Activated T-helper 9 cell treated with anti-CD3 and anti-CD28 coated beads, Interleukin-2, amount 50 U/mL, for 16 hours (primary cell): ENCODE data around the gene C9orf78.

Source experiments
- DNase-seq: peaks from one replicate; pipeline ENCODE4 v3.0.0-alpha.2; 2020; ENCODE audit warnings: low read depth

Gene C9orf78

GRCh38 chr9:129835128-129835859 is at the start of gene C9orf78, which contains the start of gene USP20:
TSS of gene C9orf78 (minus strand) at chr9:129835275. CDS start at chr9:129835221, 54 bp downstream.
TSS of gene USP20 (plus strand) at chr9:129835458. CDS start at chr9:129852556, 17,098 bp downstream.
- DNase-seq, result peak; percentile 97

DNA sequence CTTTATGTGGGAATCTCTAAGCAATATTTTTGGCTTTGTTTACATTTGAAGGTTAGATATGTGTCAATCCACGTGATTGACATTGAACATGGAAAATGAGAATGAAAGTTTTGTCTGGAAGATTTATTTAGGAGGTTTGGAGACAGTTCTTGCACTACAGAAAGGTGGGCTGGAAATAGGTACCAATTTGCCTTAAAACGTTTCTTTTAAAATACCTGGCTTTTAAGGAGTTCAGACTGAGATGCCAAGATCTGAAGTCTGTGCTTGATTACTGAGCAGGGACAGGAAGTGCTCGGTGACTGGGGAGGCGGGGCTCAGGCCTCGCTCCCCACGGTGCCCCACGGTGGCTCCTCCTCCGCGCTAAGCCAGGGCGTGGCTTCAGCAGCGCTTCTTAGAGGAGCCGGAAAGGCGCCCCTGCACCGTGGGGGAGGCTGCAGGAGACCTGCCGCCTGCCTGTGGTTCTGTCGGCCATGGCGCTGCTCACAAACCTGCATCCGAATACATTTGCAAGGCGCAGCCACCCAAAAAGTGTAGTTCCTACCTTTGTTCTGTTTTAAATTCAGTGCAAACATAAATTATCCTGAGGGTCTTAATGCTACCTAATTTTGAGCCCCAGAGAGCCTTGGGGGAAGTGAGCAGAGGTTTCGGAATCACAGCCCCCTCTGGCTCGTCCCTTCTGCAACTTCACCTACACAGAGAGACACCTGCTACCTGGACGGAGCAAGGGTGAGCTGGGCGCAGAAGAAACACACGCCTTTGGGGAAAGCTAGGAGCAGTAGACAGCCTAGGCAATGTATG is 49.3 kb upstream of the C9orf78 start:
- peak; percentile 94 for DNase-seq

DNA sequence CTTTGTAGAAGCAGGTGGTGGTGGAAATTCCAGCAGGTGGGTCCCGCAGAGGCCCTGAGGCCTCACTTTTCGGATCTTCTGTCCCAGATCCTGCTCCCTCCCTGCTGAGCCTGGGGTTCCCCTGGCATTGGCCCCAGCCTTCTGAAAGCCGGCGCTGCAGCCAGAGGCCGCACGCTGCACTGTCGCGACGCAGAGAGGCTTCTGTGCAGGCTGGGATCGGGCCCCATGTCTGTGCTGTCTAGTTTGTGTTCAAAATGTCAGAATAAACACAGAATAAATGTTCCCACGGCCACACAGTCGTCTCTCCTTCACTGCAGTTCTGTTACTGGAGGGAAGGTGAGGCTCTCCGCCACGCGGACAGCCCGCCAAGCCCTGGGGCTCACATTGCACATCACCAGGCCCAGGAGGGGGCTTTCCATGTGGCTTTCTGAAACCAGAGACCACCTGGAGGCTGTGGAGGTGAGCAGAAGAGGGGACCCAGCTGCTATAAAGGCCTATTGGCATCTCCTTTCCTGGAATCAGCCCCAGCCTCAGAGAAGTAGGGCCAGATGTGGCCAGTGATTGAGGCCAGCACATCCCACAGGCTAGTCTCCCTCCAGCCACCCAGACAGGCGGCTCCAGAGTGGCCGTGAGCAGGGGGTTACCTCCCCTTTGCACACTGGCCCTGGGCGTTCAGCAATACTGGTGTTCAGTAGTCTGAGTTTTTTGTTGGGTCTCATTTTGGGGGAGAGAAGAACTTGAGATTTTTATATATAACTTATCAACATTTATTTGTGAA is 46.7 kb upstream of the C9orf78 start:
- DNase-seq, result no peak

DNA sequence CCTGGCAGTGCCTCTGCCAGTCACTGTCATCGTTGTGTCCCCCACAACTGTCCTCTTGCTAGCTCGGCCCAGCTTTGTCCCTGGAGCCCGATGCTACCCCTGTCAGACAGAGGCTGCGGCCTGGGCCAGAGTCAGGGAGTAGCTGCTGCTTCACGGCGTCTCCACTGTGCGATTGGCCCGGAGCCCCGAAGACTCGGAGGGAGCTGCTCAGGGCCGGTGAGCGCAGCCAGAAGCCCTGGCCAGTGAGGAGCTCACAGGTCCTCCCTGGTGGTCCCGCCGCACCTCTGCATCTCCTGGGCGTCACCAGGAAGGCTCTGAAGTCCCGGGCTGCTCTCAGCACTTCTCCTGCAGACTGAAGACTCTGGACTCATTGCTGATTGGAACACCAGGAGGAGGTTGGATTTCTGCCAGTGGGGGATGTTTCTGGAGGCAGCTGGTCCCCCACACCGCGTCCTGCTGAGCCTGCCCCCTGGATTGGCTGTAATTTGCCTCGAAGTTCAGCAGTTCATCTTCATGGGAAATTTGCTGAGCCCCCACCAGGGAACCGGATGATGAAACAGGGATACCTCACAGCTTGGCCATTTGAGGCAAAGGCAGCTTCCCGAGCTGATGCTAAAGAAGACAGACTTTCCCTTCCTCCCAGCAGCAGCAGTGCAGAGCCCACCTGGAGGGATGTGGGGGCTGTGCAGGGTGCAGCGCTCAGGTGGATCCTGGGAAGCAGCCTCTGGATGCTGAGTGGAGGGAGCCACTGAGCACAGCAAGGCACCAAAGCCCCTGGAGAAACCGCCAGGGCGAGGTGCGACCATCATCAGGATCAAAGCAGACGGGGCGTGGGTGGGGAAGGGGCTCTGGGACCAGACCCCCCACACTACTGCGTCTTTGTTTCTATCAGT is 45.8 kb upstream of the C9orf78 start:
- no peak for DNase-seq

DNA sequence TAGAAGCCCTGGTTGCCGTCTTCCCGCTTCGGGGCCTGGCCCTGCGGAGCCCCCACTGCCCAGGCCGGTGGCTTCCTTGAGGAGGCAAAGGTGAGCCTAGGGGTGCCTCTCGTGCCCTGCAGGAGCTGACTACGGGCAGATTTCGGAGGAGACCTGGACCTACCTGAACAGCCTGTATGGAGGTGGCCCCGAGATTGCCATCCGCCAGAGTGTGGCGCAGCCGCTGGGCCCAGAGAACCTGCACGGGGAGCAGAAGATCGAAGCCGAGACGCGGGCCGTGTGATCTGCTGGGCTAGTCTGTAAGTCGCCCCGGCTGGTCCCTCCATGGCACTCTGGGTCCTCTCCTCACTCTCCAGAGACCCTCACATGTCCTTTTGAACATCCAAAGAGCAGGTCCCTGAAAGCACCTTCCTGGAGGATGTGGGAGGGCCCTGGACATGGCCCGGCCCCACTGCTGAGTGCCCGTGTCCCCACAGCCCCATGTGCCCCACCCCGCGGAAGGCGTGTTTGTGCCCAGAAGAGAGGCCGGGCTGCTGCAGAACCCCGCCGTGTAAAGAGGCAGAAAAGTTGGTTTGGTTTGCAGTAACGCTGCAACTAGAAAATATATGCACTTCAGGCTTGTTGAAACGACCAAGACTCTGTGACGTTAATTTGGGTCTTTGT is 45.0 kb upstream of the C9orf78 start:
- DNase-seq, result no peak

- no peak for DNase-seq
Measured at GRCh38 chr9:129879103-129879699, 44.1 kb upstream of the C9orf78 start.

GRCh38 chr9:129878291-129878690 is 43.2 kb upstream of the C9orf78 start:
- no peak for DNase-seq

- DNase-seq, result no peak
Measured at GRCh38 chr9:129876815-129877214, 41.7 kb upstream of the C9orf78 start.

- no peak for DNase-seq
Measured at GRCh38 chr9:129875687-129876395, 40.8 kb upstream of the C9orf78 start.

GRCh38 chr9:129875181-129875611 is 40.1 kb upstream of the C9orf78 start:
- no peak for DNase-seq

- no peak for DNase-seq
Measured at GRCh38 chr9:129874261-129875101, 39.4 kb upstream of the C9orf78 start.

DNA sequence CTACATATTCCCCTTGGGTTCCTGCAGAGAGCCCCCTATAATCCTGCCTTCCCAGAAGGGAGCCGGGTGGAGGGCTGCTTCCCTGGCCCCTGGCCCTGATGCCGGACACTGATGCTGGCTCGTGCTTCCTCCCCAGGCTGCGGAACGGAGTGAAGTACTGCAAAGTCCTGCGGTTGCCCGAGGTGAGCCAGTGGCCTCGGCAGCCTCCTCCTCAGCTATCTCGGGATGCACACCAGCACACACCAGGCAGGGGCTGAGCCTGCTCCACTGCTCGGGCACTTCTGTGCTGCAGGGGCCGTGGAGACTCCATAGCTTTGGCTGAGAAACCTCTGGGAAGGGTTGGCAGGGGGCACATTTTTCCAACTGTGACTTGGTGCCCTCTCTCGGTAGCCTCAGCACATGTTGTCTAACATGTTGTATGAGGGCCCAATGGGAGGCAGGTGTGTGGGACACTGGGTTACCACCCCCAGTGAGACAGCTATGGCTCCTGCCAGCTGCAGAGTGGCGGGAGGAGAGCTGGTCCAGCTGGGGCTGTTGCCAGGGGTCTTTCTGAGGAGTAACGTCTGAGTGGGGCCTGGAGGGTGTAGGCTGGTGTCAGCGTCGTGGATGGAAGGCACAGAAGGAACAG is 38.6 kb upstream of the C9orf78 start:
- DNase-seq, result no peak

DNA sequence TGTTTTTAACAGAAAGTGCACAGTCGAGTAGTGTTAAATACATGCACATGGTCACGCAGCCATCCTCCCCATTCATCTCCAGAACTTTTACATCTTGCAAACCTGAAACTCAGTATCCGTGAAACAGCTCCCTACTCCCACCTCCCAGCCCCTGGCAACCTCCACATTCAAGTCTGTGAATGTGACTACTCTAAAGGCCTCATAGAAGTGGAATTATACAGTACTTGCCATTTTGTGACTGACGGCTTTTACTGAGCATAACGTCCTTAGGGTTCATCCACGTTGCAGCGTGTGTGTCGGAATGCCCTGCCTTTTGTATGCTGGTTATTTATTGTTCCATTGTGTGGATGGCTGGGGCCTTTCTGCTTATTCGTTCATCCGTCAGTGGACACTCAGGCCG is 36.0 kb upstream of the C9orf78 start:
- DNase-seq, result no peak

DNA sequence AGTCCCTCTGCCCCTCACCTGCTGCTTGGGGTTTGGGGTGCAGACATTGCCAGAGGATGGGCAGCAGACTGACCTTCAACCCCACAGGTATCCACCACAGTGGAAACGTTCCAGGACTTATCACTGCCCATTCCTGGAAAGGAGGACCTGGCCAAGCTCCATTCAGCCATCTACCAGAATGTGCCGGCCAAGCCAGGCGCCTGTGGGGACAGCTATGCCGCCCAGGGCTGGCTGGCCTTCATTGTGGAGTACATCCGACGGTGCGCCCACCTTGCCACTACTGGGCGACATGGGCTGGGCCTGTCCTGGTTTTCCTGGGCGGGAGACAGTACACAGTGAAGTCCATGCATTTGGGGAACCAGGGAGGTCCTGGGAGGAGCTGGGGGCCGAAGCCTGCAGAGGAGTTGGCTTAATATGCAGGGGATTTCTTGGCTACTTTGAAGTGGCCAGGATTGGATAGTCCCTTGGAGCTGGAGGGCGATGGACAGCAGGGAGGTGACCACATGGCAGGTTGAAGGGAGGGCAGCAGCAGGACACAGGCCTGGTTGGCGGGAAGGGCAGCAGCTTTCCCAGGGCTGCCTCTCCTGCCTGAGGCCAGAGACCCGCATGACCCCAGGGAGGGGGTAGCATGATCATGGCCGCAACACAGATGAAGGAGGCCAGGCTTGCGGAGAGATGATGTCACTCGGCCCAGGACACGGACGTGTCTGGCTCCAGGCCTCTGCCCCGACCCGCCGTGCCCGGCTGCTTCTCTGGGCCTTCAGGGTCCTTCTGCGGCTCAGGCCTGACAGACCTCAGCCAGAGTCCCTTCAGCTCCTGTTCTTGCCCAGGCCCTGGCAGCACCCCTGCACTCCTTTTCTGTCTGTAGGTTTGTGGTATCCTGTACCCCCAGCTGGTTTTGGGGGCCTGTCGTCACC is 34.8 kb upstream of the C9orf78 start:
- DNase-seq, result no peak

GRCh38 chr9:129868872-129869486 is 33.9 kb upstream of the C9orf78 start:
- peak; percentile 84 for DNase-seq

DNA sequence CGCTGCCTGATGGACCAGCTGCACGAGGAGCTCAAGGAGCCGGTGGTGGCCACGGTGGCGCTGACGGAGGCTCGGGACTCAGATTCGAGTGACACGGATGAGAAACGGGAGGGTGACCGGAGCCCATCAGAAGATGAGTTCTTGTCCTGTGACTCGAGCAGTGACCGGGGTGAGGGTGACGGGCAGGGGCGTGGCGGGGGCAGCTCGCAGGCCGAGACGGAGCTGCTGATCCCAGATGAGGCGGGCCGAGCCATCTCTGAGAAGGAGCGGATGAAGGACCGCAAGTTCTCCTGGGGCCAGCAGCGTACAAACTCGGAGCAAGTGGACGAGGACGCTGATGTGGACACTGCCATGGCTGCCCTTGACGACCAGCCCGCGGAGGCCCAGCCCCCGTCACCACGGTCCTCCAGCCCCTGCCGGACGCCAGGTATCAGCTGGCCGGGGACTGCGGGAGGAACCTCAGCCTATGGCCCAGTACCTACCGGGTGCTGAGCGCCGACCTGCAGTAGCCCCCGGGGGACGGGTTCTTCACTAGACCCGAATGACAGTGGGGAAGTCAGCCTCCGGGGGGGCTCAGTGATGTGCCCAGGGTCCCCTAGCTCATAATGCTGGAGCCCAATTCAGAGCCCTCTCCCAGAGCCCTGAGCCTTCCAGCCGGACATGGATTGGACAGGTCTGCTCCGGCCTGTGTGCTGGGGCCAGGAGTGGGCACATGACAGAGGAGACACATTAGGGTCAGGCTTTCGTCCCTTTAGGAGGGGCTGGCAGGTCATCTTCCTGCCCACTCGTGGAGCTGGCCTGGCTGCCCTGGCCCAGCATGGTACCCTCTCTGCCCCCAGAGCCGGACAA is 33.2 kb upstream of the C9orf78 start:
- no peak for DNase-seq
